GM18861 (cell line): Measurements from ENCODE around the gene RPL18A.
"Not testable (repeated sequence)": the region's sequence is repeated elsewhere in the genome, so short reads cannot be mapped to it uniquely, and the experiment has no call there.

Source experiments
- ATAC-seq: cut with Tn5 transposase; IDR thresholded peaks from one replicate; pipeline ENCODE4 v1.9.1; 2021; ENCODE audit not compliant: unreplicated experiment

Gene RPL18A

DNA sequence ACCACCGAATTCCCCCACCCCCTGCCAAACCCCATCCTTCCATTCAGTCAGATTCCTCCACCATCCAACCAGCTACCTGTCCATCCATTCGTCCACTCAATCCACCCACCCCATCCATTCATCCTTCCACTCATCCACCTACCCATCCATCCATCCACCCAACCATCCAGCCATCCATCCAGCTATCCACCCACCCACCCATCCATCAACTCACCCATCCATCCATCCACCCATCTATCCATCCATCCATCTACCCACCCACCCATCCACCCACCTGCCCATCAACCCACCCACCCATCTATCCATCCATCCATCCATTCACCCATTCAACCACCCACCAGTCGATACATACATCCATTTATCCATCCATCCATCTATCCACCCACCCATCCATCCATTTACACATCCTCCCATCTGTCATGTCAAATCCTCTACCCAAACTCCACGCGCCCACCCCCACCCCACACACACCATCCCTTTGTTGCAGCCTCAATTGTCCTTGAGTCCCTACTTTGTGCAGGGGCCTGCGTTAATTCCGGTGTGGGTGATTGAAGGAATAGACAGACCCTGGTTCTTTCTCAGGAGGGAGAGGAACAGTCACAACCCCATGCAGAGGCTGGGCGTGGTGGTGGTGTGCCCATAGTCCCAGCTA is 6.7 kb downstream of the RPL18A start:
- ATAC-seq: no peak

DNA sequence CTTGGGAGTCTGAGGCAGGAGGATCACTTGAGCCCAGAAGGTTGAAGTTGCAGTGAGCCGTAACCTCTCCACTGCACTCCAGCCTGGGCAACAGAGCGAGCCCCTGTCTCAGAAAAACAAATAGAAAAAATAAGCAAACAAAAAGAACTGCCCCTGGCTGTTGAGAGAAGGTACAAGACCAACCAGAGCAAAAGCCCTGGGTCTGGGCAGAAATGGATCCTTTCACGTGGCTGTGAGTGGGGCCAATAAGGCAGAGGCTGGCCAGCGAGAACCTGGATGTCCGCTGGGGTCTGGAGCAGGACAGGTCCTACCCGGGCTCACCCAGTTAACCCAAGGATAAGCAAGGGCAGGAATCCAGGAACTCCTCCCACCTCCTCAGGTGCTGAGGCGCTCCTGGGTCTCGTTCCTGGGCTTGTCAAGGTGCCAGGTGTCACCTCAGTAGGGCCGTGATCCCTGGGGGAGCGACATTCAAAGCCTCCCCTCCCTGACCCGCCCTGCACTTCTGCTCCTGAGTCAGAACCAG is 7.3 kb downstream of the RPL18A start:
- ATAC-seq: no peak

DNA sequence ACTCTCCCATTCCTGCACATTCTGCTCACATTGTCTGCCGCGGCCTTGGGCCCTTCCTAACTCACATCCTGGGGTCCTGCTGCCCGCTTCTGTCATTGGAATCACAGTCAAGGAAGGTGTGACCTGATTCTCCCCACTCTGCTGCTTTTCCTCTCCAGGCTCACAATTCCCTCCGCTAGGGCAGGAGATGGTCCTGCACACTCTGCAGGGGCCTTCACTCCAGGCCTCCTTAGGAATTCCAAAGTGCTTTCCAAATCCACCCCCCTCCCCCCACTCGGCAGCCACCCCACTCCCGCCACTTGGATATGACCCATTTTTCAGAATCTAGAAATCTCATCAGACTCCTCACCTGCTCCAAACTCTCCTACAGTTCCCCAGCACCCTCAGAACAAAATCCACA is 9.0 kb downstream of the RPL18A start:
- no peak for ATAC-seq

DNA sequence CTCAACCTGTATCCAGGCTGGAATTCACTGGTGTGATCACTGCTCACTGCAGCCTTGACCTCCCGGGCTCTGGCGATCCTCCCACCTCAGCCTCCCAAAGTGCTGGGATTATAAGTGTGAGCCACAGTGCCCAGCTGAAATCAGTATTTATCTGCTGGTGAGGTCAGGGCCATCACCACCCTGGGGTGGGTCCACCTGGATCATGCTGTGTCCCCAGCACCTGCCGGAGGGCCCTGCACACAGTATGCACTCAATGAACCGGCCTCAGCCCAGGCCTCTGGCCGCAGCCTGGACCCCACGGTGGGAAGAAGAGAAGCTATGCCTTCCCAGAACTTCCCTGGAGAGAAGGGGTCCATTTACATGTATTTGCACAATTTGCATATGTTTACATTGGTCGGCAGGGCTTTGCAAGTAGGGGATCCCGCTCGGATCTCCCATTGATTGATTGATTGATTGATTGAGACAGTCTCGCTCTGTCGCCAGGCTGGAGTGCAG is 9.5 kb downstream of the RPL18A start:
- ATAC-seq: no peak

DNA sequence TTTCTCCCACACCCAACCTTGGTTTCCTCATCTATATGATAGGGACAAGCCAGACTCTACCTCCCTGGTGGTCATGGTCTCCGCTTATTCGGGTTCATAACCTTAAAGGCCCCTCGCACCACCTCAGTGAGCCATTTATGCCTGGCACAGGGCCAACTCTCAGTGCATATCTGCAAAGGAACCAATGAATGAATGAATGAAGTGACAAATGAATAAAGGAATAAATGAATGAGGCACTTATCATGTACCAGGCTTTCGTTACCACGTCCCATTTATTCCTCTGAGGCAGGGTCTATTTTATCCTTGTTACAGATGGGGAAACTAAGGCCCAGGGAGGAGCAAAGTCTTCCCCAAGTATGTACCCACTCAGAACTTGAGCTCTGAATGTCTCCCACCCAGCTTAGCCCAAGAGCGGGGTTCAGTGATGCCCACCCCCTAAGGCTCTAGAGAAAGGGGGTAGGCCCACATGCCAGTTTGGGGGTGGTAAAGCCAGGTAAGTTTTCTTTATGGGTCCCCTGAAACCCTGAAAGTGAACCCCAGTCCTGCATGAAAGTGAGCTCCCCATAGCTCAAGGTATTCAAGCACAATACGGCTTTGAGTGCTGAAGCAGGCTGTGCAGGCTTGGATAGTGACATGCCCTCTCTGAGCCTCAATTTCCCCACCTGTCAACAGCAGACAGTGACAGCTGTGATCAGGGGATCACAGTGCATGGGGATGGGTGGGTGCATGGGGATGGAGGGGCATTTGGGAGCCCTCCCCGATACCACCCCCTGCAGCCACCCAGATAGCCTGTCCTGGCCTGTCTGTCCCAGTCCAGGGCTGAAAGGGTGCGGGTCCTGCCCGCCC is 11.5 kb downstream of the RPL18A start:
- no peak for ATAC-seq

DNA sequence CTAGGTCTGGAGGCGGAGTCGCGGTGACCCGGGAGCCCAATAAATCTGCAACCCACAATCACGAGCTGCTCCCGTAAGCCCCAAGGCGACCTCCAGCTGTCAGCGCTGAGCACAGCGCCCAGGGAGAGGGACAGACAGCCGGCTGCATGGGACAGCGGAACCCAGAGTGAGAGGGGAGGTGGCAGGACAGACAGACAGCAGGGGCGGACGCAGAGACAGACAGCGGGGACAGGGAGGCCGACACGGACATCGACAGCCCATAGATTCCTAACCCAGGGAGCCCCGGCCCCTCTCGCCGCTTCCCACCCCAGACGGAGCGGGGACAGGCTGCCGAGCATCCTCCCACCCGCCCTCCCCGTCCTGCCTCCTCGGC is 12.2 kb downstream of the RPL18A start, which contains the start of gene SLC5A5:
Gene SLC5A5 (plus strand): TSS at position 68 of the 373 bp plus-strand sequence. CDS start 375 bp downstream, outside the sequence.
- no peak for ATAC-seq

DNA sequence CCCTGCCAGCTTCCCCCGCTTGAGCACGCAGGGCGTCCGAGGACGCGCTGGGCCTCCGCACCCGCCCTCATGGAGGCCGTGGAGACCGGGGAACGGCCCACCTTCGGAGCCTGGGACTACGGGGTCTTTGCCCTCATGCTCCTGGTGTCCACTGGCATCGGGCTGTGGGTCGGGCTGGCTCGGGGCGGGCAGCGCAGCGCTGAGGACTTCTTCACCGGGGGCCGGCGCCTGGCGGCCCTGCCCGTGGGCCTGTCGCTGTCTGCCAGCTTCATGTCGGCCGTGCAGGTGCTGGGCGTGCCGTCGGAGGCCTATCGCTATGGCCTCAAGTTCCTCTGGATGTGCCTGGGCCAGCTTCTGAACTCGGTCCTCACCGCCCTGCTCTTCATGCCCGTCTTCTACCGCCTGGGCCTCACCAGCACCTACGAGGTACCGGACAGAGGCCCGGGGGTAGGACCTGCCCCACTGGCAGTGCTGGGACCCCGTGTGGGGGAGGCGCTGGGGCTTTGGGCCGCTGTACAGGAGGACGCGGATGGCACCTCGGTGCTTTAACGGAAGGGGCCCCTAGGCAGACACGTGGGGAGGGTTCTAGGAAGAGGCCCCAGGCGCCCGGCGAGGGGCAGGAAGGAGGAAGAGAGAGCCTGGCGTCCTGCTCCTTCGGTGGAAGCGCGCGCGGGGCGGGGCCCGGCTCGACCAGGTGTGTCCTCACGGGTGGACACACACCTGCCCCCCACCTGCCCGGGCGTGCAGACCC is 12.7 kb downstream of the RPL18A start:
- no peak for ATAC-seq

DNA sequence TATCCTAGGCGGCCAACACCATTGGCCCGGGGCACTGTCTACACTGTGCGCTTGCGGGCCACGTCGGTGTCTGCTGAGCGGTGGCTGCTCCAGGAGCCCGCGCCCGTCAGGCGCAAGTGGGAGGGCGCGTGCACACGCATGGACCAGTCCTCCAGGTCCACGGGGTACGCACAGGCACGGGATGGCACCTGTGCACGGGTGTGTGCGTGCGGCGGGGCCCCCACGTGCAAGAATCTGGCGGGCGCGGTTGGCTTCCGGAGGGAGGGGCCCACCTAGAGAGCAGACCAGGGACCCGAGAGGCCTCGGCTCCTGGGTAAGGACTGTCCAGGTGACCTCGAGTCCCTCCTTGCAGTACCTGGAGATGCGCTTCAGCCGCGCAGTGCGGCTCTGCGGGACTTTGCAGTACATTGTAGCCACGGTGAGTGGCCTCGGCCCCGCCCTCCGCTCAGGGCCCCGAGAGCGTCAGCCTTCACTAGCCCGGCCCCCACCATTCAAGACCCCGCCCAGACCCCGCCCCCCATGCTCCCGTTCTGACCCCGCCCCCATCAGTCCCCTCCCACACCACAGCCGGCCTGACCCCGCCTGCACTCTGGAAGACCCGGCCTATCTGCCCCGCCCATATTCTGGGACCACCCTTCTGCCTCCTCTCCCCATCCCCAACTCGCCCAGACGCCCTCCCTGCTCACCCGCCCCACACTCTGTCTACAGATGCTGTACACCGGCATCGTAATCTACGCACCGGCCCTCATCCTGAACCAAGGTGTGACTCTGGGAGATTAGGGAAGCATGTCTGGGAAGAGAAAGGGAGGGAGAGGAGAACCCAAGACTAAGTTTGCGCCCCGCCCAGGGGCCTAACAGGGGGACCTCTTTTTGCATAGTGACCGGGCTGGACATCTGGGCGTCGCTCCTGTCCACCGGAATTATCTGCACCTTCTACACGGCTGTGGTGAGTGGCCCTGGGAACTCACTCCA is 14.4 kb downstream of the RPL18A start:
- no peak for ATAC-seq

DNA sequence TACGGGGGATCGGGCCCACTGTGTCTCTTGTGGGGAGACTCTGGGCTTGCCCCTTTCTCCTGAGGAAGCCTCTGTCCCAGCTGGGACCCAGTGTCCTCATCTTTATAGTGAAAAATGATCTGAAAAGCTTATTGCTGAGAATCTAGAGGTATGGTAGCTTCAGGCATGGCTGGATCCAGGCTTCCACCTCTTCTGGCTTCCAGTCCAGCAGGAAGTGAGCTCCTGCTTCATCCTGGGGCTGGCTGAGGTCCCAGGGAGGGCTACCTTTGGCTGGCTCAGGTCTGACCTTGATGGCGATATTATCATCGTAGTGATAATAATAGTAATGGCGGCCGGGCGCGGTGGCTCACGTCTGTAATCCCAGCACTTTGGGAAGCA is 15.0 kb downstream of the RPL18A start:
- ATAC-seq: no peak

DNA sequence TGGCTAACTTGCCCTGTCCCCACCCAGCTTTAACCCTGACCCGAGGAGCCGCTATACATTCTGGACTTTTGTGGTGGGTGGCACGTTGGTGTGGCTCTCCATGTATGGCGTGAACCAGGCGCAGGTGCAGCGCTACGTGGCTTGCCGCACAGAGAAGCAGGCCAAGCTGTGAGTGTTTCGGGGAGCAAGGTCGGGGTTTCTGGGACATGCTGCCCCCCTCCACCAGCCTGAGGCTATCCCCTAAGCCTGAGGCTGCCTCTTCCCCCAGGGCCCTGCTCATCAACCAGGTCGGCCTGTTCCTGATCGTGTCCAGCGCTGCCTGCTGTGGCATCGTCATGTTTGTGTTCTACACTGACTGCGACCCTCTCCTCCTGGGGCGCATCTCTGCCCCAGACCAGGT is 18.0 kb downstream of the RPL18A start:
- ATAC-seq: no peak

DNA sequence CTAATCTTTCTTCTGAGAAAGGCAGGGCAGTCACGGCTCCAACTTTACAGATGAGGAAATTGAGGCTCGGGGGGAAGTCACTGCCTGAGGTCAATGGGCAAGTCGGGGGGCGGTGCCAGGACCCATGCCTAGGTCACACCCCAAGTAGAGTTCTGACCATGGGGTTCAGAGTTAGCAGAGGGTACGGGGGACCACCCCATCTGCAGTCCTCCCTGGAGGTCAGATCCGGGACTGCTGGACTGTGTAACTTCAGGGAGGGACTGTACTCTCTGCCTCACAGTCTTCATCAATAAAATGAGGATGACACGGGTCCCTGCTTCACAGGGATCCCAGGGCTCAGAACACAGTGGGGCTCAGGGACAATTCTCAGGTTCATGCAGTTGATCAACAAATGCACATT is 19.8 kb downstream of the RPL18A start:
- no peak for ATAC-seq

DNA sequence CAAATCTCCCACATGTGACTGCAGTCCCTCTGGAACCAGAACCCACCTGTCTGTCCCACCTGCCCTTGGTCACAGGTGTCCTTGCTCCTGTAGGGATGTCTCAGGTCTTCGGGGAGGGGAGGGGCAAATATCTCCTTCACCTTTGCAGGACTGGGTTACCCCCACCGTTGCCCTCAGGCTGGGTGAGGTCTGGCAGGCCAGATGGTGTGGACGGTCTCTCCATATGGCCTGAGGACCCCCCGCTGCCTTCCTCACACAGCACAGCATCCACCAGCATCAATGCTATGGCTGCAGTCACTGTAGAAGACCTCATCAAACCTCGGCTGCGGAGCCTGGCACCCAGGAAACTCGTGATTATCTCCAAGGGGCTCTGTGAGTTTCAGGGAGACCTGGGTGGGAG is 22.0 kb downstream of the RPL18A start:
- ATAC-seq: no peak

DNA sequence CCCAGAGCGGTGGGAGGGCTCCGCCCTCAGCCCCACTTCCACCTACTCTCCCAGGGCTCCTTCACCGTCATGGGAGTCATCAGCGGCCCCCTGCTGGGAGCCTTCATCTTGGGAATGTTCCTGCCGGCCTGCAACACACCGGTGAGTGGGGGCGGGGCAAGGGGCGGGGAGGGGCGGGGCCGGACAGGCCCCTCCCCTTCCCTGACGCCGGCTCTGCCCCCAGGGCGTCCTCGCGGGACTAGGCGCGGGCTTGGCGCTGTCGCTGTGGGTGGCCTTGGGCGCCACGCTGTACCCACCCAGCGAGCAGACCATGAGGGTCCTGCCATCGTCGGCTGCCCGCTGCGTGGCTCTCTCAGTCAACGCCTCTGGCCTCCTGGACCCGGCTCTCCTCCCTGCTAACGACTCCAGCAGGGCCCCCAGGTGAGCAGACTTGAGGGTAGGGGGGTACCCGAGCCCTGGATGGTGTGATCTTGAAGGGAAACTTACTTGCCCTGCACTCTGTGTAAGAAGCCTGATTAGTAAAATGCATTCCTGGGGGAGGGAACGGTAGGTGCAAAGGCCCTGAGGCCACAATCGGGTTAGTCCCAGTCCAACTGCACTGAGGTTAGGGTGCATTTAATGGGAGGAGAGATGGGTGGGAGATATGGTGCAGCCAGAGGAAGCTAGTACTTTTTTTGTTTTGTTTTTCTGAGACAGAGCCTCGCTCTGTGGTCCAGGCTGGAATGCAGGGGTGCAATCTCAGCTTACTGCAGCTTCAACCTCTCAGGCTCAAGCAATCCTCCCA is 24.1 kb downstream of the RPL18A start:
- no peak for ATAC-seq

DNA sequence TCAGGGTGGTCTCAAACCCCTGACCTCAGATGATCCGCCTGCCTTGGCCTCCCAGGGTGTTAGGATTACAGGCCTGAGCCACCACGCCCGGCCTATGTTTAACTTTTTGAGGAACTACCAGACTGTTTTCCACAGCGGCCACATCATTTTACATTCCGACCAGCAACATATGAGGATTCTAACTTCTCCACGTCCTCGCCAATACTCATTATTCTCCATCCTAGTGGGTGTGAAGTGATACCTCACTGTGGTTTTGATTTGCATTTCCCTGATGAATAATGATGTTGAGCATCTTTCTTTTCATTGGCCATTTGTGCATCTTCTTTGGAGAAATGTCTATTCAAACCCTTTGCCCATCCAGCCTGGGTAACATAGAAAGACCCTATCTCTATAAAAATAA is 26.8 kb downstream of the RPL18A start:
- ATAC-seq: no peak

DNA sequence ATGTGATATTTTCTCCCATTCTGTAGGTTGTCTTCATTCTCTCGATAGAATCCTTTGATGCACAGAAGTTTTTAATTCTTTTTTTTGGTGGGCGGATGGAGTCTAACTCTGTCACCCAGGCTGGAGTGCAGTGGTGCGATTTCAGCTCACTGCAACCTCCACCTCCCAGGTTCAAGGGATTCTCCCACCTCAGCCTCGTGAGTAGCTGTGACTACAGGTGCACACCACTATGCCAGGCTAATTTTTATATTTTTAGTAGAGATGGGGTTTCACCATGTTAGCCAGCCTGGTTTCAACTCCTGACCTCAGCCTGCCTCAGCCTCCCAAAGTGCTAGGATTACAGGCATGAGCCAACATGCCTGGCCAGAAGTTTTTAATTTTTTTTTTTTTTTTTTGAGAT is 27.5 kb downstream of the RPL18A start:
- not testable (repeated sequence) for ATAC-seq

DNA sequence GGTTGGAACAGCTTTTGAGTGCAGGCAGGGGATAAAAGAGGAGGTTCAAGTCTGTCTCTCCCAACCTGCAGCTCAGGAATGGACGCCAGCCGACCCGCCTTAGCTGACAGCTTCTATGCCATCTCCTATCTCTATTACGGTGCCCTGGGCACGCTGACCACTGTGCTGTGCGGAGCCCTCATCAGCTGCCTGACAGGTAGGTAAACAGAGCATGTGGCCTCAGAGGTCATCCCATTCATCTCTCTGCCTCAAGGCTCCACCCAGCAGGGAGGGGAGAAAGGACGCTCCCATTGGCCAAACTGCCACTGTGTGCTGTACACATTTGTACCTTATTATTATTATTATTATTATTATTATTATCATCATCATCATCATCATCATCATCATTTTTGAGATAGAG is 28.6 kb downstream of the RPL18A start:
- no peak for ATAC-seq

DNA sequence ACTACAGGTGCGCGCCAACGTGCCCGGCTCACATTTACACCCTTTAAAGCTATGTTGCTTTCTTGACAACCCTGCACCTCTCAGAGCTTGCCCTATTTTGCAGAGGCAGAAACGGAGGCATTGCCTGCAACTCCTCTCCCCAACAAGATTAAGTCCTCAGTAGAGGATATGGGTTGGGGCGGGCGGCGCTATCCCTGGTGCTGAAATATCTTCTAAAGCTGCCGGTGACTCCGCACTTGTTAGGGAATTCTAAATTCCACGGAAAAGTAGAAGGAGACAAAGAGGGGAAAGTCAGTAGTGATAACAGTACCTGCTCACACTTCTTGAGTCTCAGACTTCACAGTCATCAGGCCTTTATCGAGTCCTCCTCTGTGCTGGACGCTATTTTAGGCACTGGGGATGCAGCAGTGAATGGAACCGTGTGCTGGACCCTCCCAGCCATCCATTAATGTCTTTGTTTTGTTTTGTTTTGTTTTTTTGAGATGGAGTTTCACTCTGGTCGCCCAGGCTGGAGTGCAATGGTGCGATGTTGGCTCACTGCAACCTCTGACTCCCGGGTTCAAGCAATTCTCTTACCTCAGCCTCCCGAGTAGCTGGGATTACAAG is 30.0 kb downstream of the RPL18A start:
- ATAC-seq: no peak

DNA sequence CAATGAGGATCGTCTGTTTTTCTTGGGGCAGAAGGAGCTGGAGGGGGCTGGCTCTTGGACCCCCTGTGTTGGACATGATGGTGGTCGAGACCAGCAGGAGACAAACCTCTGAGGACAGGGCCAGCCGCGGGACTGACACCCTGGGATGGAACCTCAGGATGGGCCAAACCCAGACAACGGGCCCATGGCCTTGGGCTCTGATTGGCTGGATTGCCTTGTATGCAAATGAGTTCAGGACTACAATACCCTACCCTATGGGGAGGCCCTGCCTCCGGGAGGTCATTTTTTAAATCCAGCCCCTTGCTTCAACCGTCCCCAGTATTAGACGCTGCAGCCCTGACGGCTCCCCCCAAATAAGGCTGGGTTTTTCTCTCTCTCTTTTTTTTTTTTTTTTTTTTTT is 34.1 kb downstream of the RPL18A start:
- no peak for ATAC-seq

DNA sequence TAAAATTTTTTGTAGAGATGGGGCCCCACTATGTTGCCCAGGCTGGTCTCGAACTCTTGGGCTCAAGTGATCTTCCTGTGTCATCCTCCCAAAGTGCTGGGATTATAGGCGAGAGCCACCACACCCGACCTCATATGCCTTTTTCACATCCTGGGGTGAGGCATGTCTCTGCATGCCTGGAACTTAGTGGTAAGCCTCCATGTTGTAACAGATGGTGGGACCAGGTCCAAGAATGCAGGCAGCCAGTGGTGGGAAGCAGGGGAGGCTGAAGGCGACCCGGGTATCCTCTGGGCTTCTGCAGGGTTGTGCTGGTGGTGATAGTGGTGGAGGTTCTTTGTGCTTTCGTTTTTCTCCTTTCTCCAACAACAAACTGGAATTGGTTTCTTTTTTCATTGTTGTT is 43.0 kb downstream of the RPL18A start:
- ATAC-seq: no peak
